ENCODE results near the gene SLC6A8. TPM values are rescaled to one million over a fixed set of nuclear protein-coding genes. Genes with fewer than 3 reads are reported as not detected.
"Not testable (repeated sequence)": the region's sequence is repeated elsewhere in the genome, so short reads cannot be mapped to it uniquely, and the experiment has no call there.

Gene SLC6A8
- polyA plus RNA-seq, 1 experiment: 11.9 TPM

GRCh38 chrX:153689654-153690465 lies 2.1 kb downstream of the SLC6A8 start:
- TF ChIP-seq CTCF (IDR thresholded peaks at IDR 0.05; ENCODE audit: insufficient read depth, low read depth, low read length): no peak
- POLR2A ChIA-PET: no interaction called here
- H3K4me3 ChIP-seq (ENCODE audit: low read depth, low read length): peak overlapping the region; percentile 45

GRCh38 chrX:153690466-153690865 lies 2.7 kb downstream of the SLC6A8 start:
- Histone ChIP-seq H3K36me3 (ENCODE audit: control insufficient read depth, insufficient read depth, low read length) (no peaks in the 10 kb centered on the region), H3K4me3 (ENCODE audit: low read depth, low read length) (no peak overlapping the region), H3K27me3 (ENCODE audit: control insufficient read depth, insufficient read depth, low read length) (no peaks in the 10 kb centered on the region)
- TF ChIP-seq CTCF (IDR thresholded peaks at IDR 0.05; ENCODE audit: insufficient read depth, low read depth, low read length): no peak
- ChIA-PET POLR2A (no interaction called here), CTCF (no interaction called here)
- no peak for DNase-seq (ENCODE audit: low read depth)

More at GRCh38 chrX:153689654-153690465, 2.1 kb downstream of the SLC6A8 start:
- no peak for DNase-seq (ENCODE audit: low read depth)
- no peaks in the 10 kb centered on the region for H3K36me3 ChIP-seq (ENCODE audit: control insufficient read depth, insufficient read depth, low read length)
- CTCF ChIA-PET: no interaction called here
- no peaks in the 10 kb centered on the region for H3K27me3 ChIP-seq (ENCODE audit: control insufficient read depth, insufficient read depth, low read length)

GRCh38 chrX:153691032-153691827 lies 3.5 kb downstream of the SLC6A8 start:
- POLR2A ChIA-PET; DNase-seq (ENCODE audit: low read depth); H3K27me3 ChIP-seq (ENCODE audit: control insufficient read depth, insufficient read depth, low read length); CTCF ChIA-PET; H3K4me3 ChIP-seq (ENCODE audit: low read depth, low read length); H3K36me3 ChIP-seq (ENCODE audit: control insufficient read depth, insufficient read depth, low read length): not testable (repeated sequence)

GRCh38 chrX:153692003-153692402 lies 4.3 kb downstream of the SLC6A8 start:
- H3K4me3 ChIP-seq (ENCODE audit: low read depth, low read length): no peak overlapping the region
- TF ChIP-seq CTCF (IDR thresholded peaks at IDR 0.05; ENCODE audit: insufficient read depth, low read depth, low read length): no peak
- no peaks in the 10 kb centered on the region for H3K27me3 ChIP-seq (ENCODE audit: control insufficient read depth, insufficient read depth, low read length)
- ChIA-PET CTCF (no interaction called here), POLR2A (no interaction called here)
- DNase-seq (ENCODE audit: low read depth): no peak
- H3K36me3 ChIP-seq (ENCODE audit: control insufficient read depth, insufficient read depth, low read length): peaks cover 2% of the 10 kb centered on the region; the same call in 1 of the 2 replicates

GRCh38 chrX:153692611-153693156 lies 5.0 kb downstream of the SLC6A8 start:
- ChIA-PET POLR2A (no interaction called here), CTCF (no interaction called here)
- Histone ChIP-seq H3K4me3 (ENCODE audit: low read depth, low read length) (no peak overlapping the region), H3K36me3 (ENCODE audit: control insufficient read depth, insufficient read depth, low read length) (peaks cover 2% of the 10 kb centered on the region; the same call in 1 of the 2 replicates), H3K27me3 (ENCODE audit: control insufficient read depth, insufficient read depth, low read length) (no peaks in the 10 kb centered on the region)
- DNase-seq (ENCODE audit: low read depth): no peak
- TF ChIP-seq CTCF (IDR thresholded peaks at IDR 0.05; ENCODE audit: insufficient read depth, low read depth, low read length): no peak

Data from BJ (cell line).